GM10266 (cell line): Measurements from ENCODE around the gene MOBP.
"Not testable (repeated sequence)": the region's sequence is repeated elsewhere in the genome, so short reads cannot be mapped to it uniquely, and the experiment has no call there.

ENCODE experiments used
- DNase-seq: peaks from one replicate; pipeline ENCODE4 v3.0.0; 2012; ENCODE audit errors: extremely low spot score
- TF ChIP-seq, protein P1 (sequence below): IDR thresholded peaks from 2 replicates; pipeline ENCODE4 v1.5.1; 2012; ENCODE audit warnings: mild to moderate bottlenecking, low read depth; ENCODE audit not compliant: control insufficient read depth, insufficient read depth; ENCODE audit errors: missing control alignments

MOBP gene

DNA sequence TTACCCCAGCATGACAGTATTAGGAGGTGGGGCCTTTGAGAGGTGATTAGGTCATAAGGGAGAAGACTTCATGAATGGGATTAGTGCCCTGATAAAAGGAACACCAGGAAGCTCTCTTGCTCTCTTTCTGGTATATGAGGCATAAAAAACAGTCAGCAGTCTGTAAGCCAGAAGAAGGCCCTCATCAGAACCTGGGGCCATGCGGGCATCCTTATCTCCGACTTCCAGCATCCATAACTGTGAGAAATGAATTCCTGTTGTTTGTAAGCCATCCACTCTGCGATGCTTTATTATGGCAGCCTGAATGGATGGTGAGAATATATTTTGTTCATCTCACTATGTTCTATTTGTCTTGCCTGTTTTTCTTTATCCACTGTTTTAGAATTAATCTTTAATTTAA is 17.7 kb upstream of the MOBP start:
- DNase-seq = no peak
- TF ChIP-seq, protein P1, sequence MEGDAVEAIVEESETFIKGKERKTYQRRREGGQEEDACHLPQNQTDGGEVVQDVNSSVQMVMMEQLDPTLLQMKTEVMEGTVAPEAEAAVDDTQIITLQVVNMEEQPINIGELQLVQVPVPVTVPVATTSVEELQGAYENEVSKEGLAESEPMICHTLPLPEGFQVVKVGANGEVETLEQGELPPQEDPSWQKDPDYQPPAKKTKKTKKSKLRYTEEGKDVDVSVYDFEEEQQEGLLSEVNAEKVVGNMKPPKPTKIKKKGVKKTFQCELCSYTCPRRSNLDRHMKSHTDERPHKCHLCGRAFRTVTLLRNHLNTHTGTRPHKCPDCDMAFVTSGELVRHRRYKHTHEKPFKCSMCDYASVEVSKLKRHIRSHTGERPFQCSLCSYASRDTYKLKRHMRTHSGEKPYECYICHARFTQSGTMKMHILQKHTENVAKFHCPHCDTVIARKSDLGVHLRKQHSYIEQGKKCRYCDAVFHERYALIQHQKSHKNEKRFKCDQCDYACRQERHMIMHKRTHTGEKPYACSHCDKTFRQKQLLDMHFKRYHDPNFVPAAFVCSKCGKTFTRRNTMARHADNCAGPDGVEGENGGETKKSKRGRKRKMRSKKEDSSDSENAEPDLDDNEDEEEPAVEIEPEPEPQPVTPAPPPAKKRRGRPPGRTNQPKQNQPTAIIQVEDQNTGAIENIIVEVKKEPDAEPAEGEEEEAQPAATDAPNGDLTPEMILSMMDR = no peak

DNA sequence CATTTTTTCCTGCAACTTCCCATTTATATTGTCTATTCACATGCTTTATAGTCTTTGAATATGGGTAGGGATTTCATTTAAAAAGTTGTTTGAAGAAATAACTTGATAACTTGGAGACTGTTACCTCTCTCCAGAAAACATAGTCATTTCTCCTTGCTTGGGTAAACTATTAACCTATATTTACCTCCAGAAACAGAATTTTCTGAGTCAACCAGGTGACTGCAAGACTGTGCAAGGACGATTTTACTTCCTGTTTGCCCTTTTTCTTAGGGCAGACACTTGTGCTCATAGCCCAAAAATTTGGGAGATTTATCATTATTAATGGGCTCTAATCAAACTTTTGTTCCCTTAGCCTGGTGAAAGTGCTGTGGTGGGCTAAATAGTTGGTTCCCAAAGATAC is 14.3 kb upstream of the MOBP start:
- no peak for DNase-seq
- TF ChIP-seq, protein P1 = no peak

DNA sequence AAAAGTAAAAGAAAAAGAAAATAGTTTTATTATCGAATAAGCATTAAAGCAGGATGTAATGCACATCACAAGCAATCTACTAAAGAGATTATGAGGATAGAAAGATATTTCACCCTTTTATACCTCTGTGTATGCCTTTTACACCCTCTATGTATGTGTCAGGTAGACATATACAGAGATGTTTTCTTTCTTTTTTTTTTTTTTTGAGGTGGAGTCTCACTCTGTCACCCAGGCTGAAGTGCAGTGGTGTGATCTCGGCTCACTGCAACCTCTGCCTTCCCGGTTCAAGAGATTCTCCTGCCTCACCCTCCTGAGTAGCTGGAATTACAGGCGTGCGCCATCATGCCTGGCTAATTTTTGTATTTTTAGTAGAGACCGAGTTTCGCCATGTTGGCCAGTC is 13.6 kb upstream of the MOBP start:
- not testable (repeated sequence) for DNase-seq

DNA sequence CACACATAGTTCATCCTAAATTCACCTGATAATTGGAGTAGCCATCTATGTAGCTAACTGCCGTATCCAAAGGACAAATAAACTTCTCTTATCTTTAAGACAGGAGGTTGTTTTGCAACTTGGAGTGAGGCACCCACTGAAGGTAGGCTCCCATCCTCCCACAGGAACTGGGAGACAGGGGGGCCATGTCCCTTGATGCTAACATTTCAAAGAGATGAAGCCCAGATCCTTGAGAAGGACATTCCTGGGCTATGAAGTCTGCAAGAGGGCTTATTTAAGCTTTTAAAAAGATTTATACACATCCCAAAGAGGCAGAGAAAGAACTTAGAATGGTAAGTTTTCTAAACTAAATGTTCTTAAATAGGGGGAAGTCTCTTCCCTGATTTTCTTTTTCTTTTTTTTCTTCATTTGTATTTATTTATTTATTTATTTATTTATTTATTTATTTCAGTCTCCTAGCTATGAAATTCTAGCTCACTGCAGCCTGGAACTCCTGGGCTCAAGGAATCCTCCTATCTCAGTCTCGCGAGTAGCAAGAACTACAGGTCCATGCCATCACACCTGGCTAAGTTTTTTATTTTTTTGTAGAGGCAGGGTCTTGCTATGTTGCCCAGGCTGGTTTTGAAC is 12.8 kb upstream of the MOBP start:
- no peak for DNase-seq
- TF ChIP-seq, protein P1 = no peak

DNA sequence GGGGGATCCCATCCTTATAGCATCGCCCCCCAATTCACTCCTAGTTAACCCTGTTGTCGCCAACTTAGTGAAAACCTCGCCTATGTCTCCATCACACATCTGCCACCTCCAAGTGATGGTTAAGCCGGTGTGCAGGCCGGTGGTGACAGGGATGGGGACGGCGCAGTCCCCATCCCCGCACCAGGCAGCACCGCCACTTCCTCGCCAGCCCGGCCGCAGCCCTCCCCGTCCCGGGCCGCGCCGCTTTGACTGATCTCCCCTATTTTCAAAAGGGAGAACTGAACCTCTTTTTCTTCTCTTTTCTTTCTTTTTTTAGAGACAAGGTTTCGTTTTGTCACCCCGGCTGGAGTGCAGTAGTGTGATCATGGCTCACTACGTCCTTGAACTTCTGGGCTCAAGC is 11.3 kb upstream of the MOBP start:
- no peak for DNase-seq
- TF ChIP-seq, protein P1 = no peak

DNA sequence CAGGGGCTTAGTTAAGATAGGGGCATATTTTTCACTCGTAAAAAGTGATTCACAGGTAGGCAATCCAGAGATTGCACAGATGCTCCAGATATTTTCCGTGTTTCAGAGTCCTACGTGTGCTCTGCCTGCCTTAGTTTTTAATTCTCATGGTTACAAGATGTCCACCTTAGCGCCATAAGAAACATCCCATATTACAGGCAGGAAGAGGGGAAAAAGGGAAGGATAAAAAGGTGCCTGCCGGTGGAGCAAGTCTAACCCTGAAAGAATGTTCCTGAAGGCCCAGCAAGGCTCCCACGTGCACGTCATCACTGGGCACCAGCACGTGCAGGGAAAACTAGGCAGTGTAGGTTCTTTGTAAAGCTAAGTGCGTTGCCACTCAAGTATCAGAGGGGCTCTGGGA is 10.1 kb upstream of the MOBP start:
- TF ChIP-seq, protein P1 = no peak
- DNase-seq = no peak

DNA sequence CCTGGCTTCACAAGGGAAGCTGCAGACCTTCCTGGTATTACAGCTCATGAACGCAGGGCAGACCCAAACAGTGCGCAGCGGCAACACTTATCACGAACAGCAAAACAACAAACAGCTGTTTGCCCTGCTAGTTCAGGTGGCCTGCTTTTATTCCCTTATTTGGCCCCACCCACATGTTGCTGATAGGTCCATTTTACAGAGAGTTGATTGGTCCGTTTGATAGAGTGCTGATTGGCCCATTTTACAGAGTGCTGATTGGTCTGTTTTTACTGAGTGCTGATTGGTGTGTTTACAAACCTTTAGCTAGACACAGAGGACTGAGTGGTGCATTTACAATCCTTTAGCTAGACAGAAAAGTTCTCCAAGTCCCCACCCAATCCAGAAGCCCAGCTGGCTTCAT is 8.9 kb upstream of the MOBP start:
- not testable (repeated sequence) for DNase-seq

DNA sequence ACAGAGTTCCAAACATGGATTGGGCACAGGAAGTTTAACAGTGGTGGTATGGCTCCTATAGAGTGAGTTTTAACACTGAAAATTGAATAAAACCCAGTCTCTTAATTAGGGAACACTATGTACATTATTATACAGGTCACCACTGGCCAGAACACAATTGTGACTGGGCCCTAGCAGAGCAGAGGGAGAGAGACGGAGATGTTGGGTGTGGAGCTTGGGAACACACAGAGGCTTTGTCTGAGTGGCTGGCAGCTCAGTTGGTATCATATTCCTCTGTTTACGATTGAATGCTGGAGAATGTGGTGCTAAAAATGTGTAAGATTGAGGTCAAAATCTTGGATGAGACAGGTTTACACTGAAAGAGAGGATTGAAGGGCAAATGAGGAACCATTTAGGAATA is 6.8 kb upstream of the MOBP start:
- TF ChIP-seq, protein P1 = no peak
- no peak for DNase-seq

DNA sequence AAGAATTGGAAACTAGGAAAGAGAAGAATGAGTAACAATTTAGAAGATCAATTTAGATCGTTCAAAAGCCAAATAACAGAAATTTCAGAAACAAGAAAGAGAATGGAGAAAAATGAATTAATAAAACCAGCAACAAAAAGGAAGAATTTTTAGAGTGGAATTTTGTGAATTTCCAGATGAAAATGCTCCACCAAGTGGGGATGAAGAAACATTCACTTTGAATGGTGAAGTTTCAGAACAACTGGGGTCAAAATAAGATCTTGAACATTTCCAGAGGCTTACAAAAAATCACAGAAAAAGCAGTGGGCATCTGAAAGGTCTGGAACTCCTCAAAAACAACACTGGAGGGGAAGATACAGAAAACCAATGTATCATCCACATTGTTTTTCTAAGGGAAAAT is 4.2 kb upstream of the MOBP start:
- DNase-seq = no peak
- TF ChIP-seq, protein P1 = no peak
